HG02623 (cell line): ENCODE results near the gene NHLH2.

ENCODE experiments used
- ATAC-seq: cut with Tn5 transposase; IDR thresholded peaks from one replicate; pipeline ENCODE4 v1.9.1; 2021; ENCODE audit warnings: moderate library complexity; ENCODE audit not compliant: unreplicated experiment

The NHLH2 gene

GRCh38 chr1:115840605-115841460, at the start of gene NHLH2:
NHLH2 (minus strand) TSS chr1:115841126; CDS start chr1:115838372, 2,754 bp downstream.
- ATAC-seq = no peak

- no peak for ATAC-seq
Observed at GRCh38 chr1:115890580-115890979, 49.7 kb upstream of the NHLH2 start.

GRCh38 chr1:115888976-115889375, 48.0 kb upstream of the NHLH2 start:
- no peak for ATAC-seq

GRCh38 chr1:115882913-115883902, 42.3 kb upstream of the NHLH2 start:
- no peak for ATAC-seq

GRCh38 chr1:115880981-115881672, 40.2 kb upstream of the NHLH2 start:
- ATAC-seq = no peak

- no peak for ATAC-seq
Observed at GRCh38 chr1:115879977-115880376, 39.1 kb upstream of the NHLH2 start.

GRCh38 chr1:115877511-115877910, 36.6 kb upstream of the NHLH2 start:
- ATAC-seq = no peak

GRCh38 chr1:115874904-115875303, 34.0 kb upstream of the NHLH2 start:
- ATAC-seq = no peak

- no peak for ATAC-seq
Observed at GRCh38 chr1:115874497-115874896, 33.6 kb upstream of the NHLH2 start.

- no peak for ATAC-seq
Observed at GRCh38 chr1:115873184-115873583, 32.3 kb upstream of the NHLH2 start.

GRCh38 chr1:115869064-115869463, 28.1 kb upstream of the NHLH2 start:
- no peak for ATAC-seq

- ATAC-seq = no peak
Observed at GRCh38 chr1:115867216-115867615, 26.3 kb upstream of the NHLH2 start.

- ATAC-seq = no peak
Observed at GRCh38 chr1:115865704-115866380, 24.9 kb upstream of the NHLH2 start.

GRCh38 chr1:115862403-115862802, 21.5 kb upstream of the NHLH2 start:
- ATAC-seq = no peak

GRCh38 chr1:115854005-115854404, 13.1 kb upstream of the NHLH2 start:
- ATAC-seq = no peak

- no peak for ATAC-seq
Observed at GRCh38 chr1:115850937-115851336, 10.0 kb upstream of the NHLH2 start.

GRCh38 chr1:115847787-115848186, 6.9 kb upstream of the NHLH2 start:
- ATAC-seq = no peak

- ATAC-seq = no peak
Observed at GRCh38 chr1:115842948-115843347, 2.0 kb upstream of the NHLH2 start.

GRCh38 chr1:115839679-115840237, 1.2 kb downstream of the NHLH2 start:
- ATAC-seq = no peak

- no peak for ATAC-seq
Observed at GRCh38 chr1:115839029-115839678, 1.8 kb downstream of the NHLH2 start.
